Keratinocyte (primary cell): ENCODE measurements around the gene DAPK1. TPM values are rescaled to one million over a fixed set of nuclear protein-coding genes. Genes with fewer than 3 reads are reported as not detected.

Source experiments
- DNase-seq: peaks from one replicate; pipeline ENCODE4 v3.0.0-alpha.2; 2011; ENCODE audit warnings: low read depth, missing footprints, low spot score
- FAIRE-seq: peaks from 2 replicates; lab custom pipeline; 2011; peaks lifted over from hg19 to GRCh38; lab: Jason Lieb, UNC
- H2AFZ ChIP-seq: 2 replicates; pipeline ENCODE4 v1.6.0; 2012; ENCODE audit warnings: low read length, control low read depth, inconsistent platforms; ENCODE audit not compliant: control insufficient read depth
- H3K27ac ChIP-seq: 2 replicates; pipeline ENCODE4 v1.5.1; 2011; ENCODE audit warnings: low read length; ENCODE audit not compliant: control insufficient read depth, insufficient read depth
- H3K27me3 ChIP-seq: 3 replicates; pipeline ENCODE4 v1.6.0; 2011; ENCODE audit warnings: low read length; ENCODE audit not compliant: control insufficient read depth, insufficient read depth; ENCODE audit errors: extremely low read depth
- H3K36me3 ChIP-seq, 2 experiments: 2 replicates in 1 of 2; 3 replicates in 1 of 2; pipeline ENCODE4 v1.5.1; 2011; ENCODE audit warnings: low read length in 2 of 2, mild to moderate bottlenecking in 1 of 2; ENCODE audit not compliant: control insufficient read depth in 2 of 2, insufficient read depth in 2 of 2; ENCODE audit errors: extremely low read depth in 1 of 2
- H3K4me1 ChIP-seq: 3 replicates; pipeline ENCODE4 v1.5.1; 2011; ENCODE audit warnings: low read length; ENCODE audit not compliant: control insufficient read depth, insufficient read depth; ENCODE audit errors: extremely low read depth
- H3K4me2 ChIP-seq: 3 replicates; pipeline ENCODE4 v1.6.0; 2011; ENCODE audit warnings: low read depth, low read length; ENCODE audit not compliant: control insufficient read depth, insufficient read depth; ENCODE audit errors: extremely low read depth
- H3K4me3 ChIP-seq, 3 experiments: fragments of 200-600 bp in 1 of 3; sonication (generic) in 1 of 3; 2 replicates in 2 of 3; 3 replicates in 1 of 3; pipeline ENCODE4 v1.5.1; 2011 to 2016; ENCODE audit warnings: low read length in 3 of 3, mild to moderate bottlenecking in 3 of 3, control low read depth in 2 of 3, inconsistent platforms in 1 of 3, low read depth in 1 of 3, mixed read lengths in 1 of 3, mixed run types in 1 of 3, moderate library complexity in 1 of 3; ENCODE audit not compliant: control insufficient read depth in 2 of 3, insufficient read depth in 2 of 3; ENCODE audit errors: extremely low read depth in 1 of 3
- H3K79me2 ChIP-seq: 2 replicates; pipeline ENCODE4 v1.6.0; 2012; ENCODE audit warnings: low read length; ENCODE audit not compliant: control insufficient read depth, insufficient read depth
- H3K9ac ChIP-seq: 3 replicates; pipeline ENCODE4 v1.6.0; 2011; ENCODE audit warnings: low read length; ENCODE audit not compliant: control insufficient read depth, insufficient read depth; ENCODE audit errors: extremely low read depth
- H3K9me1 ChIP-seq: 3 replicates; pipeline ENCODE4 v1.6.0; 2011; ENCODE audit warnings: low read length; ENCODE audit not compliant: control insufficient read depth, insufficient read depth; ENCODE audit errors: extremely low read depth
- H3K9me3 ChIP-seq: 2 replicates; pipeline ENCODE4 v1.5.1; 2012; ENCODE audit warnings: low read depth, low read length; ENCODE audit not compliant: control insufficient read depth
- H4K20me1 ChIP-seq: 3 replicates; pipeline ENCODE4 v1.6.0; 2011; ENCODE audit warnings: low read length; ENCODE audit not compliant: control insufficient read depth, insufficient read depth; ENCODE audit errors: extremely low read depth
- CTCF ChIP-seq, 3 experiments: IDR thresholded peaks in 1 of 3; conservative IDR thresholded peaks in 1 of 3; optimal IDR thresholded peaks in 1 of 3; 2 replicates in 2 of 3; 3 replicates in 1 of 3; pipeline versions ENCODE3 to v1.5.1; 2011; ENCODE audit warnings: low read length in 3 of 3, mild to moderate bottlenecking in 3 of 3, moderate library complexity in 2 of 3, control low read depth in 1 of 3, inconsistent platforms in 1 of 3; ENCODE audit not compliant: insufficient read depth in 2 of 3; ENCODE audit errors: extremely low read depth in 1 of 3
- EZH2 ChIP-seq: IDR thresholded peaks from one replicate; pipeline ENCODE4 v1.6.1; 2012; ENCODE audit warnings: inconsistent platforms, mild to moderate bottlenecking, low read length, moderate library complexity
- dilution Hi-C: fragments of 300-500 bp; cut with MboI; formaldehyde crosslinking; loops from one replicate; pipeline ENCODE4 v1.7.0; 2020; ENCODE audit warnings: low sequenced_read_pairs; ENCODE audit not compliant: extremely low pct_ligation_motif_present
- polyA plus RNA-seq, 5 experiments: library from polyadenylated mRNA; depleted of rRNA in 3 of 5; stranded (reverse) in 3 of 5; stranded (forward) in 1 of 5; unstranded in 1 of 5; fragments of >200 nt; gene quantifications; 1 replicate in 1 of 5; 2 replicates in 3 of 5; 3 replicates in 1 of 5; pipeline versions ENCODE4 v1.2.1 to v1.2.3, GENCODE V29; 2011 to 2012; ENCODE audit warnings: missing spikeins in 2 of 5, low read depth in 1 of 5, low replicate concordance in 1 of 5

The DAPK1 gene
- polyA plus RNA-seq, 1 donor (not counting 4 experiments of a cell fraction or from before 2014, with no cell fraction given): 2.8 TPM

- Histone ChIP-seq H3K4me2 (no peak overlapping the region), H3K4me1 (no peaks in the 10 kb centered on the region), H3K9me3 (no peaks in the 10 kb centered on the region), H3K4me3 (no peak overlapping the region), H3K36me3 (no peaks in the 10 kb centered on the region), H3K27ac (no peak overlapping the region), H3K79me2 (no peaks in the 10 kb centered on the region), H3K27me3 (no peaks in the 10 kb centered on the region), H4K20me1 (no peaks in the 10 kb centered on the region), H2AFZ (no peak overlapping the region), H3K9me1 (no peaks in the 10 kb centered on the region), H3K9ac (no peak overlapping the region)
- DNase-seq: no peak
- no peak for FAIRE-seq
- dilution Hi-C loops: no loop called here
- TF ChIP-seq EZH2 (no peak), CTCF (optimal IDR thresholded peaks at IDR 0.05 in 1 of 3, IDR thresholded peaks at IDR 0.05 in 1 of 3, conservative IDR thresholded peaks at IDR 0.05 in 1 of 3; ENCODE audit: extremely low read depth in 1 of 3, insufficient read depth in 2 of 3, low read length in 3 of 3) (no peak)
These were observed 153.8 kb downstream of the DAPK1 start for GRCh38 chr9:87651431-87651830.

- dilution Hi-C loops: no loop called here
- H3K9me1 ChIP-seq: no peaks in the 10 kb centered on the region
- no peaks in the 10 kb centered on the region for H3K27me3 ChIP-seq
- H3K9ac ChIP-seq: no peak overlapping the region
- no peak overlapping the region for H3K4me3 ChIP-seq
- no peak overlapping the region for H2AFZ ChIP-seq
- H3K27ac ChIP-seq: no peak overlapping the region
- no peaks in the 10 kb centered on the region for H3K9me3 ChIP-seq
- H3K4me1 ChIP-seq: no peaks in the 10 kb centered on the region
- FAIRE-seq (no peak), DNase-seq (no peak)
- H3K79me2 ChIP-seq: no peaks in the 10 kb centered on the region
- no peaks in the 10 kb centered on the region for H3K36me3 ChIP-seq
- TF ChIP-seq EZH2 (no peak), CTCF (optimal IDR thresholded peaks at IDR 0.05 in 1 of 3, IDR thresholded peaks at IDR 0.05 in 1 of 3, conservative IDR thresholded peaks at IDR 0.05 in 1 of 3; ENCODE audit: extremely low read depth in 1 of 3, insufficient read depth in 2 of 3, low read length in 3 of 3) (no peak)
- H4K20me1 ChIP-seq: no peaks in the 10 kb centered on the region
- H3K4me2 ChIP-seq: no peak overlapping the region
These were observed 156.3 kb downstream of the DAPK1 start for GRCh38 chr9:87653941-87654340.
